Panc1 (cell line): ENCODE results near the gene FAF1. TPM values are rescaled to one million over a fixed set of nuclear protein-coding genes. Genes with fewer than 3 reads are reported as not detected.
"Not testable (repeated sequence)": the region's sequence is repeated elsewhere in the genome, so short reads cannot be mapped to it uniquely, and the experiment has no call there.

Experiments
- ATAC-seq: fragments of 200-7000 bp; cut with Tn5 transposase; 2 replicates; pipeline ENCODE4 v1.9.1; 2020; ENCODE audit warnings: mild to moderate bottlenecking, moderate library complexity
- BruUV-seq: library from RNA; stranded (reverse); fragments of 400-500 nt; replicated peaks from 2 replicates; lab custom pipeline; 2021; lab: Mats Ljungman, UMichigan
- CTCF ChIA-PET: fragments of 300-600 bp; sonication (Branson Sonifier 250); formaldehyde crosslinking; loops from one replicate; lab custom pipeline; 2022; ENCODE audit warnings: antibody characterized with exemption; lab: Charles Lee
- POLR2A ChIA-PET: fragments of 300-600 bp; sonication (Branson Sonifier 250); formaldehyde crosslinking; loops from one replicate; lab custom pipeline; 2022; ENCODE audit warnings: antibody characterized with exemption; lab: Charles Lee
- DNase-seq: peaks from one replicate; pipeline ENCODE4 v3.0.0-alpha.2; 2010; ENCODE audit warnings: low read depth, low spot score
- H3K27ac ChIP-seq: 2 replicates; pipeline ENCODE4 v1.5.1; 2011; ENCODE audit warnings: mild to moderate bottlenecking, low read length, inconsistent platforms
- H3K27me3 ChIP-seq: fragments of 200-500 bp; sonication (Bioruptor generic); 2 replicates; pipeline ENCODE4 v1.6.0; 2014; ENCODE audit warnings: low read length, inconsistent platforms; ENCODE audit not compliant: control insufficient read depth, insufficient read depth
- H3K36me3 ChIP-seq: fragments of 200-500 bp; sonication (Bioruptor generic); 2 replicates; pipeline ENCODE4 v1.5.1; 2014; ENCODE audit warnings: inconsistent platforms, mild to moderate bottlenecking, low read length, moderate library complexity; ENCODE audit not compliant: control insufficient read depth, insufficient read depth
- H3K4me1 ChIP-seq: 2 replicates; pipeline ENCODE4 v1.5.1; 2011; ENCODE audit warnings: inconsistent platforms, mild to moderate bottlenecking, low read length, moderate library complexity; ENCODE audit not compliant: control insufficient read depth, insufficient read depth
- H3K4me3 ChIP-seq, 2 experiments: 2 replicates each; pipeline ENCODE4 v1.5.1; 2011 to 2012; ENCODE audit warnings: low read depth in 2 of 2, low read length in 2 of 2, mild to moderate bottlenecking in 2 of 2, inconsistent platforms in 1 of 2, moderate library complexity in 1 of 2
- H3K9me3 ChIP-seq: fragments of 200-500 bp; sonication (Bioruptor generic); 2 replicates; pipeline ENCODE4 v1.5.1; 2014; ENCODE audit warnings: low read depth, mild to moderate bottlenecking, inconsistent platforms, low read length, moderate library complexity; ENCODE audit not compliant: control insufficient read depth, insufficient read depth
- CTCF ChIP-seq: fragments of 450-650 bp; IDR thresholded peaks from 2 replicates; pipeline ENCODE4 v1.5.1; 2017; ENCODE audit warnings: mild to moderate bottlenecking
- POLR2AphosphoS5 ChIP-seq: IDR thresholded peaks from 2 replicates; pipeline ENCODE4 v1.6.1; 2012; ENCODE audit warnings: mild to moderate bottlenecking, low read depth, low read length, moderate library complexity
- SIN3A ChIP-seq: IDR thresholded peaks from 2 replicates; pipeline ENCODE4 v1.6.1; 2012; ENCODE audit warnings: low read depth, mild to moderate bottlenecking, low read length, moderate library complexity, borderline replicate concordance; ENCODE audit not compliant: insufficient read depth
- TCF7L2 ChIP-seq: IDR thresholded peaks from 2 replicates; pipeline ENCODE4 v1.6.1; 2011; ENCODE audit warnings: mild to moderate bottlenecking, low read depth, low read length, inconsistent platforms
- in situ Hi-C: cut with HindIII; loops from 2 replicates; pipeline ENCODE4 v1.10.0; 2016; ENCODE audit warnings: low sequenced_read_pairs, low pct_unique_long_range_greater_than_20kb
- intact Hi-C: fragments of 100-400 bp; cut with micrococcal nuclease; formaldehyde crosslinking; loops from one replicate; pipeline ENCODE4 v1.10.0; 2022; ENCODE audit not compliant: unreplicated experiment
- total RNA-seq: library from RNA; stranded (reverse); gene quantifications from one replicate; pipeline ENCODE4 v1.2.1, GENCODE V29; 2021; ENCODE audit not compliant: unreplicated experiment
- TF ChIP-seq, protein P1 (sequence below), 2 experiments: IDR thresholded peaks; 2 replicates each; pipeline ENCODE4 v1.6.1; 2011 to 2012; ENCODE audit warnings: low read depth in 2 of 2, control low read depth in 1 of 2, low read length in 1 of 2, mild to moderate bottlenecking in 1 of 2, moderate library complexity in 1 of 2; ENCODE audit not compliant: insufficient read depth in 1 of 2

The FAF1 gene
- total RNA-seq, 1 experiment from 2014 or later, result 101 TPM

GRCh38 chr1:50936321-50936720 is 23.7 kb downstream of the FAF1 start:
- no peaks in the 10 kb centered on the region for H3K27me3 ChIP-seq
- ATAC-seq (no peak), DNase-seq (no peak)
- no TSS peak for BruUV-seq
- intact Hi-C loops, result no loop called here
- TF ChIP-seq POLR2AphosphoS5 (no peak), CTCF (no peak), TCF7L2 (no peak), SIN3A (no peak)
- TF ChIP-seq, protein P1, sequence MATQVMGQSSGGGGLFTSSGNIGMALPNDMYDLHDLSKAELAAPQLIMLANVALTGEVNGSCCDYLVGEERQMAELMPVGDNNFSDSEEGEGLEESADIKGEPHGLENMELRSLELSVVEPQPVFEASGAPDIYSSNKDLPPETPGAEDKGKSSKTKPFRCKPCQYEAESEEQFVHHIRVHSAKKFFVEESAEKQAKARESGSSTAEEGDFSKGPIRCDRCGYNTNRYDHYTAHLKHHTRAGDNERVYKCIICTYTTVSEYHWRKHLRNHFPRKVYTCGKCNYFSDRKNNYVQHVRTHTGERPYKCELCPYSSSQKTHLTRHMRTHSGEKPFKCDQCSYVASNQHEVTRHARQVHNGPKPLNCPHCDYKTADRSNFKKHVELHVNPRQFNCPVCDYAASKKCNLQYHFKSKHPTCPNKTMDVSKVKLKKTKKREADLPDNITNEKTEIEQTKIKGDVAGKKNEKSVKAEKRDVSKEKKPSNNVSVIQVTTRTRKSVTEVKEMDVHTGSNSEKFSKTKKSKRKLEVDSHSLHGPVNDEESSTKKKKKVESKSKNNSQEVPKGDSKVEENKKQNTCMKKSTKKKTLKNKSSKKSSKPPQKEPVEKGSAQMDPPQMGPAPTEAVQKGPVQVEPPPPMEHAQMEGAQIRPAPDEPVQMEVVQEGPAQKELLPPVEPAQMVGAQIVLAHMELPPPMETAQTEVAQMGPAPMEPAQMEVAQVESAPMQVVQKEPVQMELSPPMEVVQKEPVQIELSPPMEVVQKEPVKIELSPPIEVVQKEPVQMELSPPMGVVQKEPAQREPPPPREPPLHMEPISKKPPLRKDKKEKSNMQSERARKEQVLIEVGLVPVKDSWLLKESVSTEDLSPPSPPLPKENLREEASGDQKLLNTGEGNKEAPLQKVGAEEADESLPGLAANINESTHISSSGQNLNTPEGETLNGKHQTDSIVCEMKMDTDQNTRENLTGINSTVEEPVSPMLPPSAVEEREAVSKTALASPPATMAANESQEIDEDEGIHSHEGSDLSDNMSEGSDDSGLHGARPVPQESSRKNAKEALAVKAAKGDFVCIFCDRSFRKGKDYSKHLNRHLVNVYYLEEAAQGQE (IDR thresholded peaks at IDR 0.05; ENCODE audit: insufficient read depth in 1 of 2, low read depth in 2 of 2, low read length in 1 of 2), result no peak
- in situ Hi-C loops, result no loop called here
- H3K4me1 ChIP-seq, result no peaks in the 10 kb centered on the region
- H3K4me3 ChIP-seq, result no peak overlapping the region
- H3K9me3 ChIP-seq, result no peaks in the 10 kb centered on the region
- no peaks in the 10 kb centered on the region for H3K36me3 ChIP-seq
- no peak overlapping the region for H3K27ac ChIP-seq
- ChIA-PET POLR2A (no interaction called here), CTCF (no interaction called here)

GRCh38 chr1:50935276-50935675 is 24.8 kb downstream of the FAF1 start:
- H3K4me1 ChIP-seq, CTCF ChIA-PET, in situ Hi-C loops, H3K9me3 ChIP-seq, H3K4me3 ChIP-seq, POLR2A ChIA-PET, H3K27ac ChIP-seq, H3K36me3 ChIP-seq, DNase-seq, intact Hi-C loops, ATAC-seq, BruUV-seq, H3K27me3 ChIP-seq: not testable (repeated sequence)

- no peaks in the 10 kb centered on the region for H3K4me1 ChIP-seq
- H3K4me3 ChIP-seq, result no peak overlapping the region
- intact Hi-C loops, result no loop called here
- TF ChIP-seq CTCF (no peak), SIN3A (no peak), TCF7L2 (no peak), POLR2AphosphoS5 (no peak)
- TF ChIP-seq, protein P1 (IDR thresholded peaks at IDR 0.05; ENCODE audit: insufficient read depth in 1 of 2, low read depth in 2 of 2, low read length in 1 of 2), result no peak
- in situ Hi-C loops, result no loop called here
- CTCF ChIA-PET, result no interaction called here
- H3K36me3 ChIP-seq, result no peaks in the 10 kb centered on the region
- H3K9me3 ChIP-seq, result no peaks in the 10 kb centered on the region
- H3K27ac ChIP-seq, result no peak overlapping the region
- DNase-seq (no peak), ATAC-seq (no peak)
- H3K27me3 ChIP-seq, result no peaks in the 10 kb centered on the region
- no TSS peak for BruUV-seq
- POLR2A ChIA-PET, result no interaction called here
Measured at GRCh38 chr1:50934838-50935237, 25.2 kb downstream of the FAF1 start.

- H3K36me3 ChIP-seq, H3K27ac ChIP-seq, POLR2A ChIA-PET, intact Hi-C loops, CTCF ChIA-PET, H3K4me3 ChIP-seq, in situ Hi-C loops, H3K4me1 ChIP-seq, H3K9me3 ChIP-seq, ATAC-seq, DNase-seq, H3K27me3 ChIP-seq, BruUV-seq: not testable (repeated sequence)
Measured at GRCh38 chr1:50933770-50934169, 26.3 kb downstream of the FAF1 start.
